ENCODE measurements around the gene CRIP1.

The CRIP1 gene

DNA sequence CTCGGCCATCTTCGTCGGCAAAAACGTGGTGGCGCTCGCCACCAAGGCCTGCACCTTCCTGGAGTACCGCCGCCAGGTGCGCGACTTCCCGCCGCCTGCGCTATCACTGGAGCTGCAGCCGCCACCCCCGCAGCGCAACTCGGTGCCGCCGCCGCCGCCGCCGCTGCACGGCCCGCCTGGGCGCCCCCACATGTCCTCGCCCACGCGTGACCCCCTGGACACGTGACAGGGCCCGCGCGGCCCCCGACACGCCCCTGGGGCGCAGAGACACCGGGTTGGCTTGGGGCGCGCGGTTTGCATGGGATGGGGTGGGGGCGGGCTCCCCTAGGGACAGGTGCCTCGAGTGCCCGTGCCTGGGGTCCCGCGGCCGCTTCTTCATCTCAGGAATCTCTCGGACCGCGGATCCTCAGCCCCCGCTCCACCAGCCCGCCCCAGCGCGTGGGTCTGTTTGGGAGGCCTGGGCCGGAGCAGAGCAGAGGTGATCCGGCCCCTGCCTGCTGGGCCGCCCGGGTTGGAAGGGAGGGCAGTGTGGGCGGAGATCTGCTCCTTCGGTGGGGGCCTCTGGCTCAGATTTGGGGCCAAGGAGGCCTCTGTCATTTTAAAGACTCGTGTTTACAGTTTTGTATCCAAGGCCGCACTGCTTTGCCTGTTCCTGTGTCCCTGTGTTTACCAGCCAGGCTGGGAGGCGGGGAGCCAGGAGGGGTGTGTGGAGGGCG lies 43.0 kb downstream of the CRIP1 start:
- no peak overlapping the region for H3K4me3 ChIP-seq (ENCODE audit: low read depth, low read length)
- DNase-seq (ENCODE audit: low read depth, low spot score) = no peak
- in situ Hi-C loops (cut with HindIII; ENCODE audit: low sequenced_read_pairs) = no loop called here

DNA sequence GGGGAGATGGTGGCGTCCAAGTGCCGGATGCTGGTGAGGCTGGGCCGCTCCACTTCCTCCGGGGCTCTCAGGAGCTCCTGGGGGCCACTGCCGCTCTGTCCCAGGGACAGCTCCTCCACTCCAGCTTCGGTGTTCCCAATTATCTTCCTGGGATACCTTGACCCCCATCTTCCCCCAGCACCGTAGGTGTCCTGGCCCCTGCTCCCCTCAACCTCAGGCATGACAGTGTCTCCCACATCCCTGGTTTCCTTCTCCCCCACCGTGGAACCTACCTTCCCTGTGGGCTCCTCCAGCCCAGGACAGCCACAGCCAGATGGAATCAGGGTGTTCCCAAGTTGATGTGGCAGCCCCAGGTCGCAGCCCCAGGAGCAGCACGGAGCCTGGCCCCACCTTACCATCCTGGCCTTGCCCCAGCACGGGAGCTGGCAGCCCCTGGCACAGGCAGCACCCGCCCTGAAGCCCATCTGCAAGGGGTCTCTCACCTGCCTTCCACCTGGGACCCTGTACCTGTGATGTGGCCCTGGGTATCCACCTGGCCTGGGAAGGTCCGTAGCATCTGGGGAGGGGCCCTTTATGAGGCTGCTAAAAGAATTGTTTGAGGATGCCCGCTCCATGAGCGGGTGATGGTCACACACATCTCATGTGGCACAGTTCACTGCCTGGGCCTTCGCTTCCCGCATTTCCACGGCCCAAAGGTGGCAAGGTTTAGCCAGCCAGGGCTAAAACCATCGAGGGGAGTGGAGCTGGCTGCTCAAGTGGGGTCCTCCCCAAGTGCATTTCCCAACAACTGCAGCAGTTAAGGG lies 43.8 kb downstream of the CRIP1 start:
- in situ Hi-C loops (cut with HindIII; ENCODE audit: low sequenced_read_pairs) = no loop called here

More for the DNA sequence above, 43.0 kb downstream of the CRIP1 start:
- no peak for TF ChIP-seq CTCF (IDR thresholded peaks at IDR 0.05; ENCODE audit: low read depth, low read length)

GRCh38 chr14:105531088-105531893 lies 44.6 kb downstream of the CRIP1 start:
- no peak for TF ChIP-seq CTCF (IDR thresholded peaks at IDR 0.05; ENCODE audit: low read depth, low read length)
- in situ Hi-C loops (cut with HindIII; ENCODE audit: low sequenced_read_pairs) = no loop called here
- DNase-seq (ENCODE audit: low read depth, low spot score) = no peak
- H3K4me3 ChIP-seq (ENCODE audit: low read depth, low read length) = no peak overlapping the region

More for the DNA sequence above, 43.8 kb downstream of the CRIP1 start:
- no peak for DNase-seq (ENCODE audit: low read depth, low spot score)
- no peak overlapping the region for H3K4me3 ChIP-seq (ENCODE audit: low read depth, low read length)
- TF ChIP-seq CTCF (IDR thresholded peaks at IDR 0.05; ENCODE audit: low read depth, low read length) = no peak

GRCh38 chr14:105531894-105532623 lies 45.4 kb downstream of the CRIP1 start:
- no peak overlapping the region for H3K4me3 ChIP-seq (ENCODE audit: low read depth, low read length)
- in situ Hi-C loops (cut with HindIII; ENCODE audit: low sequenced_read_pairs) = no loop called here
- no peak for TF ChIP-seq CTCF (IDR thresholded peaks at IDR 0.05; ENCODE audit: low read depth, low read length)

GRCh38 chr14:105532735-105533141 lies 46.1 kb downstream of the CRIP1 start:
- in situ Hi-C loops (cut with HindIII; ENCODE audit: low sequenced_read_pairs) = no loop called here
- TF ChIP-seq CTCF (IDR thresholded peaks at IDR 0.05; ENCODE audit: low read depth, low read length) = peak; percentile 49
- no peak overlapping the region for H3K4me3 ChIP-seq (ENCODE audit: low read depth, low read length)
- DNase-seq (ENCODE audit: low read depth, low spot score) = no peak

More at GRCh38 chr14:105531894-105532623, 45.4 kb downstream of the CRIP1 start:
- no peak for DNase-seq (ENCODE audit: low read depth, low spot score)

GRCh38 chr14:105533391-105533790 lies 46.7 kb downstream of the CRIP1 start:
- no peak overlapping the region for H3K4me3 ChIP-seq (ENCODE audit: low read depth, low read length)
- no peak for TF ChIP-seq CTCF (IDR thresholded peaks at IDR 0.05; ENCODE audit: low read depth, low read length)
- no peak for DNase-seq (ENCODE audit: low read depth, low spot score)
- in situ Hi-C loops (cut with HindIII; ENCODE audit: low sequenced_read_pairs) = no loop called here
